ENCODE results near the gene NT5E.
A peak's percentile ranks its signal among the peaks of the same experiment; 100 is the strongest.

Gene NT5E

DNA sequence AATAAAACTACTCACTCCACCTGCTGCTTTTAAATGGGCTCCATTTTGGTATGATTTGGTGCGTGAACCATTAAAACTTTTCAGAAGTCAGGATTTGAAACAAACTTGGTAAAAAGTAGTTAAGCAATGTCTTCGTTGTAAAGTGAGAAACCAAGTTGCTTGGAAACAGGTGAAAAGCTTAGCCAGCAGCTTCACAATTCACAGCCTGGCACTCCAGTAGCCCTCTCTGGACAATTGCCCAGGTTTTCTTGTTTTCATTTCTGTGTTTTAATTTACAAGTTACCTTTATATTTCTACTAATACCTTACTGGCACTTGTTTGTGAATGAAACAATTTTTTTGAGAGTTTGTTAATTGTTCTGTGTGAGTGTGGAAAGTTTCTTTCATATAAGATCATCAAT lies 12.8 kb downstream of the NT5E start:
- TF ChIP-seq, protein P1, sequence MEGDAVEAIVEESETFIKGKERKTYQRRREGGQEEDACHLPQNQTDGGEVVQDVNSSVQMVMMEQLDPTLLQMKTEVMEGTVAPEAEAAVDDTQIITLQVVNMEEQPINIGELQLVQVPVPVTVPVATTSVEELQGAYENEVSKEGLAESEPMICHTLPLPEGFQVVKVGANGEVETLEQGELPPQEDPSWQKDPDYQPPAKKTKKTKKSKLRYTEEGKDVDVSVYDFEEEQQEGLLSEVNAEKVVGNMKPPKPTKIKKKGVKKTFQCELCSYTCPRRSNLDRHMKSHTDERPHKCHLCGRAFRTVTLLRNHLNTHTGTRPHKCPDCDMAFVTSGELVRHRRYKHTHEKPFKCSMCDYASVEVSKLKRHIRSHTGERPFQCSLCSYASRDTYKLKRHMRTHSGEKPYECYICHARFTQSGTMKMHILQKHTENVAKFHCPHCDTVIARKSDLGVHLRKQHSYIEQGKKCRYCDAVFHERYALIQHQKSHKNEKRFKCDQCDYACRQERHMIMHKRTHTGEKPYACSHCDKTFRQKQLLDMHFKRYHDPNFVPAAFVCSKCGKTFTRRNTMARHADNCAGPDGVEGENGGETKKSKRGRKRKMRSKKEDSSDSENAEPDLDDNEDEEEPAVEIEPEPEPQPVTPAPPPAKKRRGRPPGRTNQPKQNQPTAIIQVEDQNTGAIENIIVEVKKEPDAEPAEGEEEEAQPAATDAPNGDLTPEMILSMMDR (IDR thresholded peaks at IDR 0.05; ENCODE audit: low read depth, low read length, missing control alignments): no peak
- DNase-seq (ENCODE audit: extremely low read depth, low read depth): no peak
- no peak overlapping the region for H3K4me3 ChIP-seq (replicated peaks; ENCODE audit: low read depth, low read length)

DNA sequence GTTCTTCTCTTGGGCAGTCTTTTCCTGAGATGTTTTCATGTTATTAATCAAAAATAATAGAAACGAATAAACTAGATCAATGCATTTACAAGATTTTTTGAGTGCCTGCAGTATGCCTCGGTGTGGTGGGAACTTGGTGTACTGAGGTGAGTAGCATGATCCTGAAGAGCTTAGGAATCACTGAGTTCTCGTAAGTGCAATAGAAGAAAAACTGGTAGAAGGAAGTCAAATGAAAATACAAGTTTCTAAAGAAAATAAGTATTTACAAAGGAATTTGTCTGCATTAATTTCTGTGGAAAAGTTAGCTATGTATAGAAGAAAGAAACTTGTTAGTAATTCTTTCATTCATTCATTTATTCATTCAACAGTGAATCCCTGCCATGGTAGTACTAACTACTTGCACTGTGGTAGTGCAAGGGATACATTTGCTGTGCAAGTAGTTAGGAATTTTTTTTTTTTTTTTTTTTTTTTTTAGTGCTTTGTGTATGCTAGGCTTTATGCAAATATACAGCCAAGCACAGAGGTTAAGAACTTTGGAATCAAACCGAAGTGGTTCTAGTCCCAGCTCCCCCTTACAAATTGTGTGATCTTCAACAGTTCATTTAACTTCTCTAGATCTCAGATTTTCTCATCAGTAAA lies 13.9 kb downstream of the NT5E start:
- no peak overlapping the region for H3K4me3 ChIP-seq (replicated peaks; ENCODE audit: low read depth, low read length)
- TF ChIP-seq, protein P1 (IDR thresholded peaks at IDR 0.05; ENCODE audit: low read depth, low read length, missing control alignments): no peak
- no peak for DNase-seq (ENCODE audit: extremely low read depth, low read depth)

DNA sequence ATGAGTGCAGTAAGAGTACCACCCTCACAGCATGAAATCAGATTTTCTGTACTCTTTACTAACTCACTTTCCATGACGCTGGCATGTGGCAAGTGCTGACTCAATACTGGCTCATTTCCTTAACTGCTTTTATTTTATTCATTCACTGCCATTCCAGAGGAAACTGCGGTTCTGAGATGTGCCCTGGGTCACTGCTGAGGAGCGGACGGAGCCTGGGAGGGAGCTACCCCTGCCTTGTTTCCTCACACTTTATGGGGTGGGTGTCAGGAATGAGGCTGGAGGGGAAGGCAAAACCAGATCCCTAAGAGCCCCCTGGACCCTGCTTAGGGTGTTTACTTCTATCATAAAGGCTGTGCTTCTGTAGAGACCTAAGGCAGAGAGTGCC lies 14.4 kb downstream of the NT5E start:
- DNase-seq (ENCODE audit: extremely low read depth, low read depth): peak; percentile 97
- H3K4me3 ChIP-seq (replicated peaks; ENCODE audit: low read depth, low read length): no peak overlapping the region
- TF ChIP-seq, protein P1 (IDR thresholded peaks at IDR 0.05; ENCODE audit: low read depth, low read length, missing control alignments): no peak

DNA sequence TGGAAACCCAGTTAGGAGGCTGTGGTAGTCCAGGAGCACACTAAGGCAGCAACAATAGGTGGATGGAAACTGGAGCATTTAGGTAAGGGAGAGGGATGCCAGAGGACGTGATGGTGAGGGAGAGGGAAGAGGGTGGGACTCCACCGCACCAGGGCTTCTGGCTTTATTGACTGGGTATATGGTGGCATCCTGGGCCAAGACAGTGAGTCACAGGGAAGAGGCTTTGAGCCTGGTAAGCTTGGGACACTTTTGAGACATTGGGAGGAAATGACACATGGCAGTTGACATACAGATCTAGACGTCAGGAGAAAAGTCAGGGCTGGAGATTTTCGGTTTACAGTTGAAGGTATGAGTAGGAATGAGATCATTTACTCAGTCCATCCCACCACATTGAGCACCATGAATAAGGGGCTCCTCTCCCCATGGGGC lies 14.9 kb downstream of the NT5E start:
- TF ChIP-seq, protein P1 (IDR thresholded peaks at IDR 0.05; ENCODE audit: low read depth, low read length, missing control alignments): no peak
- no peak overlapping the region; the same call in 1 of the 2 replicates for H3K4me3 ChIP-seq (replicated peaks; ENCODE audit: low read depth, low read length)
- DNase-seq (ENCODE audit: extremely low read depth, low read depth): peak; percentile 85

DNA sequence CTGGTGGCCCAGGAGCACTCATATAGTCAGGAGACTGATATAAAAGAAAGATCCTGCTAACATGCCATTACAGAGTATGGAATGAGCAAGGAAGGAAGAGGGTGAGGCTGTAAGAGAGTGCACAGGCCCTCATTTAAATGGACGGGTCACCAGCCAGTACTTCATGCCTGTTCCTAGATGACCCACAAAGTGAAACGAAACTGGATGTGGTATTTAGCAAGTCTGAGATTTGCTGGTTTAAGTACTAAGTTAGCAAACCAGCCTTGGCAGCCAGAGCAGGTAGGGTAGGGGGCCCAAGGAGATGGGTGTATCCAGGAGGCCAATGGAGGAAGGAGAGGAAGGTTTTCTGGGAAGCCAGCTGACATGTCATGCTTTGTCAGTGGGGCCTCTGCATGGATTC lies 15.9 kb downstream of the NT5E start:
- H3K4me3 ChIP-seq (replicated peaks; ENCODE audit: low read depth, low read length): no peak overlapping the region
- DNase-seq (ENCODE audit: extremely low read depth, low read depth): no peak
- TF ChIP-seq, protein P1 (IDR thresholded peaks at IDR 0.05; ENCODE audit: low read depth, low read length, missing control alignments): no peak

DNA sequence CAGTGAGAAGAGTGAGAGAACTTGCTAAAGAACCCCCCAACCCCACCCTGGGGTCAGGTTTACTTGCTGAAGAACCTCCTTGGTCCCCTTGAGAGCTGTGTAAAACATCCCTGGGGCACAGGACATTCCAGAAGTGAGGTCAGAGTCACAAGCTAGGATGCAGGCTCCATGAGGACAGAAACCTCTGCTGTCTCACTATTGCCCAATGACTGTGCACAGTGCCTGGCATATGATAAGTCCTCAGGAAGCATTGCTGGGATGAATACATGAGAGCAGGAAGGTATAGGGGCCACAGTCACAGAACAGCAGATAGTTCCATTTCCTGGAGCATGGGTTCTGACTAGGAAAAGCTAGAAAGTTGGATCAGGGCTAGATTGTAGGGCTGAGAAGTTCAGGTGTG lies 18.4 kb downstream of the NT5E start:
- DNase-seq (ENCODE audit: extremely low read depth, low read depth): no peak
- H3K4me3 ChIP-seq (replicated peaks; ENCODE audit: low read depth, low read length): no peak overlapping the region
- TF ChIP-seq, protein P1 (IDR thresholded peaks at IDR 0.05; ENCODE audit: low read depth, low read length, missing control alignments): no peak

Data from HFF-Myc (cell line).